RWPE2 (cell line): ENCODE measurements around the gene SMIM27.
A peak's percentile ranks its signal among the peaks of the same experiment; 100 is the strongest.
"Not testable (repeated sequence)": the region's sequence is repeated elsewhere in the genome, so short reads cannot be mapped to it uniquely, and the experiment has no call there.

ENCODE experiments used
- ATAC-seq: fragments of 200-7000 bp; cut with Tn5 transposase; 3 replicates; pipeline ENCODE4 v1.9.1; 2021; ENCODE audit warnings: low read depth
- DNase-seq: peaks from one replicate; pipeline ENCODE4 v3.0.0-alpha.2; 2020; ENCODE audit warnings: low spot score
- H3K27ac ChIP-seq: fragments of 450-650 bp; 2 replicates; pipeline ENCODE4 v1.5.1; 2017; ENCODE audit warnings: mild to moderate bottlenecking; ENCODE audit not compliant: poor library complexity, severe bottlenecking
- H3K27me3 ChIP-seq: fragments of 250-450 bp; sonication (Bioruptor Pico); 2 replicates; pipeline ENCODE4 v1.5.1; 2021; ENCODE audit warnings: mild to moderate bottlenecking, moderate library complexity; ENCODE audit not compliant: insufficient read depth, poor library complexity, severe bottlenecking
- H3K36me3 ChIP-seq: fragments of 250-450 bp; sonication (Bioruptor Pico); 2 replicates; pipeline ENCODE4 v1.5.1; 2020; ENCODE audit warnings: low read depth, mild to moderate bottlenecking, moderate library complexity
- H3K4me1 ChIP-seq: fragments of 250-450 bp; sonication (Bioruptor Pico); 2 replicates; pipeline ENCODE4 v1.5.1; 2021; ENCODE audit warnings: mild to moderate bottlenecking, moderate library complexity; ENCODE audit not compliant: insufficient read depth, poor library complexity, severe bottlenecking
- H3K4me3 ChIP-seq: fragments of 250-450 bp; sonication (Bioruptor Pico); 2 replicates; pipeline ENCODE4 v1.5.1; 2021; ENCODE audit warnings: mild to moderate bottlenecking, moderate library complexity; ENCODE audit not compliant: severe bottlenecking
- H3K9me3 ChIP-seq: fragments of 250-450 bp; sonication (Bioruptor Pico); 2 replicates; pipeline ENCODE4 v1.5.1; 2021; ENCODE audit warnings: mild to moderate bottlenecking, moderate library complexity; ENCODE audit not compliant: severe bottlenecking
- TF ChIP-seq, protein P1 (sequence below): fragments of 450-650 bp; IDR thresholded peaks from one replicate; pipeline ENCODE4 v1.5.1; 2017; ENCODE audit warnings: mild to moderate bottlenecking, moderate library complexity; ENCODE audit not compliant: poor library complexity, severe bottlenecking

Gene SMIM27

DNA sequence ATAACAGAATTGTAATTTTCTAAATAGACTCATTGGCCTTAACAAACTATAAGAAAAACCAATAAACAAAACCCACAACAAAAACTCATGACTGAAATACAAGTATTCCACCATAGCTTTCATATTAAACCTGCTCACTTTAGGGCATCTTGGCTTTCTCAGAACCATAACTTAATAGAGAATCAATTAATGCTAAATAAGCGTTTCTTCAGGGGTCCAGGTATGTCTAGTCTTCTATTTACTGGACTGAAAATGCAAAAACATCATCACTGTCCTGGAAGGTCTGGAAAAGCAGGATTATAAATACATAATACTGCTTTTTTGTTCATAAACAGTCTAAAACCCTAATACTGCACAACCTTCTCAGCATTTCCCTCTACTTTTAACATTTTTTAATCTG lies 6.2 kb upstream of the SMIM27 start:
- Histone ChIP-seq H3K36me3 (peaks cover 65% of the 10 kb centered on the region), H3K27ac (no peak overlapping the region), H3K9me3 (no peaks in the 10 kb centered on the region), H3K27me3 (no peaks in the 10 kb centered on the region), H3K4me1 (peaks cover 7% of the 10 kb centered on the region), H3K4me3 (no peak overlapping the region)
- TF ChIP-seq, protein P1, sequence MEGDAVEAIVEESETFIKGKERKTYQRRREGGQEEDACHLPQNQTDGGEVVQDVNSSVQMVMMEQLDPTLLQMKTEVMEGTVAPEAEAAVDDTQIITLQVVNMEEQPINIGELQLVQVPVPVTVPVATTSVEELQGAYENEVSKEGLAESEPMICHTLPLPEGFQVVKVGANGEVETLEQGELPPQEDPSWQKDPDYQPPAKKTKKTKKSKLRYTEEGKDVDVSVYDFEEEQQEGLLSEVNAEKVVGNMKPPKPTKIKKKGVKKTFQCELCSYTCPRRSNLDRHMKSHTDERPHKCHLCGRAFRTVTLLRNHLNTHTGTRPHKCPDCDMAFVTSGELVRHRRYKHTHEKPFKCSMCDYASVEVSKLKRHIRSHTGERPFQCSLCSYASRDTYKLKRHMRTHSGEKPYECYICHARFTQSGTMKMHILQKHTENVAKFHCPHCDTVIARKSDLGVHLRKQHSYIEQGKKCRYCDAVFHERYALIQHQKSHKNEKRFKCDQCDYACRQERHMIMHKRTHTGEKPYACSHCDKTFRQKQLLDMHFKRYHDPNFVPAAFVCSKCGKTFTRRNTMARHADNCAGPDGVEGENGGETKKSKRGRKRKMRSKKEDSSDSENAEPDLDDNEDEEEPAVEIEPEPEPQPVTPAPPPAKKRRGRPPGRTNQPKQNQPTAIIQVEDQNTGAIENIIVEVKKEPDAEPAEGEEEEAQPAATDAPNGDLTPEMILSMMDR: no peak
- ATAC-seq (no peak), DNase-seq (no peak)

- not testable (repeated sequence) for ATAC-seq, H3K4me3 ChIP-seq, DNase-seq, H3K9me3 ChIP-seq, H3K27me3 ChIP-seq, H3K27ac ChIP-seq, H3K4me1 ChIP-seq
- H3K36me3 ChIP-seq: peaks cover 45% of the 10 kb centered on the region
These were observed 3.9 kb upstream of the SMIM27 start for GRCh38 chr9:32548213-32548612.

DNA sequence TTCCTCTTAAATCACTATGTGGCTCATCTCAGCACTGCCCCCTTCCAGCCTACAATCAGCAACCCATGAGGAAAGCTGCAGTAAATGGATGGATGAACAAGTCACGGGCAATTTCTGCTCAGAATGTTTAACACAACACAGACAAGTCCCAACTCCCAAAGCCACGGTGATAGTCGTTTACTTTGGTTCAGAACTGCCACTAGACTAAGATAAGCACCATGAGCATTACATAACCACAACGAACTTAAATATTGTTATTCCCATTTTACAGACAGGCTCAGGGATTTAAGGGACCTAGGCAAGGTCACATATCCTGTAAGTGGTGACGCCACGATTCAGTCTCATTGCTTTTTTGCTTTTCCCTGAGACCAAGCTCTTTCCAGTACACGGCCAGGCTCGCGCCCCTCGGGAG lies 2.0 kb upstream of the SMIM27 start:
- H3K4me1 ChIP-seq: peaks cover 12% of the 10 kb centered on the region
- H3K36me3 ChIP-seq: peaks cover 41% of the 10 kb centered on the region
- peak overlapping the region; percentile 95 for H3K4me3 ChIP-seq
- H3K27ac ChIP-seq: peak overlapping the region; percentile 75
- ATAC-seq (no peak), DNase-seq (no peak)
- TF ChIP-seq, protein P1: no peak
- no peaks in the 10 kb centered on the region for H3K27me3 ChIP-seq
- no peaks in the 10 kb centered on the region for H3K9me3 ChIP-seq

- peak overlapping the region; percentile 75 for H3K27ac ChIP-seq
- H3K27me3 ChIP-seq: no peaks in the 10 kb centered on the region
- TF ChIP-seq, protein P1: no peak
- no peaks in the 10 kb centered on the region for H3K9me3 ChIP-seq
- peak; percentile 66 for ATAC-seq
- H3K36me3 ChIP-seq: peaks cover 41% of the 10 kb centered on the region
- DNase-seq: peak; percentile 90
- H3K4me3 ChIP-seq: peak overlapping the region; percentile 95
- H3K4me1 ChIP-seq: peaks cover 12% of the 10 kb centered on the region
These were observed 1.4 kb upstream of the SMIM27 start for GRCh38 chr9:32550562-32551275.

DNA sequence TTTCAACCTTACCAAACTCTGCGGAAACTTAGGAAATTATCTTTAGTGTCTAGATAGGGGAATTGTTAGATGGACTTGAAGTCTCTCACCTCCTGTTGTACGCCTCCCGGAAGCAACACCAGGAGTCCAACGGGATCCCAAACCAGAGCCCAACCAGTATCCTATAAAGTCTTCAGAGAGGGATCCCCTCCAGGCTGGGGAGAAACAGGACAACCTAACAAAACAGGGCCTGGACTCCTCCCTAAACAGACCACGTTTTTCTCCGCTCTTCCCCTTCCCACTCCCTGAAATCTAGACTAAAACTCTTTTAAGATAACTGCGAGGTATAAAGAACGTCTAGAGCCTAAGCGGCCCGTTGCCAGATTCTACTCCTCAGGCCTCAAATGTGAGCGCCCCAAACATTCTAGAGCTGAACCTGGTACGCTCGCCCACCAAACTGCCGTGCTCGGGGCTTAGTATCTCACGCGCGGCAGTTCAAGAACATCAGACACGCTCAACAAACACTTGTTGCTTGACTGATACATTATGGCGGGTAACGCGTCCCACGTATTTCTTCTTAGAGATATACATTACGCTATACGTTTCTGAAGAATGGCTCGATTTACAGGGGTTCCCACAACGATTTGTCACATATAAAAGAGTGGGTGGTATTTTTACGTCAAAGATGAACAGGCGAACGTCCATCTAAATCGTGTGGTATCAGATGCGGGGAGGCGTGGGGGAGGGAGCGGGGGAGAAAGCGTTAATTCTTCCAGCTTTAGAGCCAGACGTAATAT lies 663 bp upstream of the SMIM27 start:
- TF ChIP-seq, protein P1: no peak
- ATAC-seq: peak; percentile 26; the same call in 2 of the 3 replicates
- DNase-seq: no peak
- peak overlapping the region; percentile 75 for H3K27ac ChIP-seq
- H3K36me3 ChIP-seq: peaks cover 34% of the 10 kb centered on the region
- no peaks in the 10 kb centered on the region for H3K9me3 ChIP-seq
- H3K27me3 ChIP-seq: no peaks in the 10 kb centered on the region
- peaks cover 12% of the 10 kb centered on the region for H3K4me1 ChIP-seq
- peak overlapping the region; percentile 95 for H3K4me3 ChIP-seq
